ENCODE measurements around the gene CUBN.

GRCh38 chr10:17109046-17109445, 20.6 kb downstream of the CUBN start:
- no peak for TF ChIP-seq CTCF (IDR thresholded peaks at IDR 0.05)
- no peak for TF ChIP-seq POLR2A (IDR thresholded peaks at IDR 0.05)
